Measurements from ENCODE around the gene DDX1.

The DDX1 gene

DNA sequence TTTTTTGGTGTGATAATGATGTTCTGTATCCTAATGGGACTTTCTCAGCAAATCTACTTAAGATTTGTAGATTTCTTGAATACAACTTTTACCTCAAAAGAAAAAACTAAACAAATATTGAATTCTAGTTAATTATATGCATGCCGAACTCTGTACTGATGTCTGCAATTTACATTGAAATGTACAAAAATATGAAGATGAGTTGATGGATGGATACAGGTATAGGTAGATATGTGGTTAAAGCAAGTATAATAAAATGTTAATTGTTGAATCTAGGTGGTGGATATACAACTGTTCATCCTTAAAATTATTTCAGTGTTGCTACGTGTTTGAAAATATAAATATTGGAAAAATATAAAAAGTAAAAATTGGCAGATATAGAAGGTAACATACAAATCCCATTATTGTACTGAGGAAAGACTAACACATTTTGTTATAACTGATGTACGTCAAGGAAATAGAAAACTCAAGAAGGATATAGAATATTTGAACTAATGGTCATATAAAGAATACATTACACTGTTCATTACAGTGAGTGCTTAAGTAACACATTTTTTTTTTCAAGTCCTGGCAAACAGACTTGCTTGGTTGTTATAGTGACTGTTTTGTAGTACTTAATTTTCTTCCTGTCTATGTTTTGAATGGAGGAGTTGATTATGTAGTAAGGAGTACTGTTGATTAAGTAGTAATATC, 33.8 kb downstream of the DDX1 start:
- Mint-ChIP-seq H3K9me3 (peaks cover 4 to 9% of the 10 kb centered on the region in 2 donors), H3K27ac (peak overlapping the region in 1 of 2 donors; percentile 40), H3K27me3 (no peaks in the 10 kb centered on the region), H3K4me3 (no peak overlapping the region), H3K4me1 (no peaks in the 10 kb centered on the region)
- ATAC-seq (no peak), DNase-seq (no peak)

DNA sequence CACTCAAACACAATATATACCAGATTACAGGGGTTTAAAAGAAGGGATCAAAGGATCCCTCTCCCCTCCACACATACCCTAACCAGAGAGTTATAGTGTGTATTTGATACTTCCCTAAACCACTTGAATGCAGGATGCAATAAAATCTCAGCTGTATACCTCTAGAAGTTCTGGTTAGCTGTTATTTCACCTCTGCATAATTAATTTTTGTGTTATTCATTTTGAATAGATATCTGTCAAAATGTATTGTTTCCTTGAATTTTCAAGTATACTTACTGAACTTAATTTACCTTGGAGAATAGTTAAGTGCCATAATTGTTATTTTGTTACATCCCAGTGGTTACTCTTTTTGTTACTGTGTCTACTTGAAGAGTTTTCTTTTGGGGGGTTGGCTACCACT, 34.5 kb downstream of the DDX1 start:
- Mint-ChIP-seq H3K27ac (peak overlapping the region in 1 of 2 donors; percentile 40), H3K4me1 (no peaks in the 10 kb centered on the region), H3K9me3 (peaks cover 4 to 9% of the 10 kb centered on the region in 2 donors), H3K4me3 (no peak overlapping the region), H3K27me3 (no peaks in the 10 kb centered on the region)
- no peak for ATAC-seq
- DNase-seq, result no peak

DNA sequence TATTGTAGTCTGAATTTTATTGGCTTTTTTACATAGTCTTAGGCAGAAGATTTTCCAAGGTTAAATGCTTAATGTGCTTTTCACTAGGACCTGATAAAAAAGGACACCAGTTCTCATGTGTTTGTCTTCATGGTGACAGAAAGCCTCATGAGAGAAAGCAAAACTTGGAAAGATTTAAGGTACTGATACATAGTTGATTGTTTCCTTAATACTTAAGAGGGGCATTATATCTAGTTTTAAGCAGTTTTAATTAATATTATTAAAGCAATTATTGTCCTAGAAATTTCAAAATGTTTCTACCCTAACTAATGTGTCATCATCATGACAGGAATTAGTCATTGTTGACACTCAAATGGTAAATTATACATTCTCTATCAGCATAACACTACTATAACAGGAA, 35.3 kb downstream of the DDX1 start:
- DNase-seq (no peak), ATAC-seq (no peak)
- H3K27me3 Mint-ChIP-seq, result no peaks in the 10 kb centered on the region
- H3K27ac Mint-ChIP-seq, result no peak overlapping the region
- peaks cover 4 to 9% of the 10 kb centered on the region in 2 donors for H3K9me3 Mint-ChIP-seq
- no peak overlapping the region for H3K4me3 Mint-ChIP-seq
- H3K4me1 Mint-ChIP-seq, result no peaks in the 10 kb centered on the region

DNA sequence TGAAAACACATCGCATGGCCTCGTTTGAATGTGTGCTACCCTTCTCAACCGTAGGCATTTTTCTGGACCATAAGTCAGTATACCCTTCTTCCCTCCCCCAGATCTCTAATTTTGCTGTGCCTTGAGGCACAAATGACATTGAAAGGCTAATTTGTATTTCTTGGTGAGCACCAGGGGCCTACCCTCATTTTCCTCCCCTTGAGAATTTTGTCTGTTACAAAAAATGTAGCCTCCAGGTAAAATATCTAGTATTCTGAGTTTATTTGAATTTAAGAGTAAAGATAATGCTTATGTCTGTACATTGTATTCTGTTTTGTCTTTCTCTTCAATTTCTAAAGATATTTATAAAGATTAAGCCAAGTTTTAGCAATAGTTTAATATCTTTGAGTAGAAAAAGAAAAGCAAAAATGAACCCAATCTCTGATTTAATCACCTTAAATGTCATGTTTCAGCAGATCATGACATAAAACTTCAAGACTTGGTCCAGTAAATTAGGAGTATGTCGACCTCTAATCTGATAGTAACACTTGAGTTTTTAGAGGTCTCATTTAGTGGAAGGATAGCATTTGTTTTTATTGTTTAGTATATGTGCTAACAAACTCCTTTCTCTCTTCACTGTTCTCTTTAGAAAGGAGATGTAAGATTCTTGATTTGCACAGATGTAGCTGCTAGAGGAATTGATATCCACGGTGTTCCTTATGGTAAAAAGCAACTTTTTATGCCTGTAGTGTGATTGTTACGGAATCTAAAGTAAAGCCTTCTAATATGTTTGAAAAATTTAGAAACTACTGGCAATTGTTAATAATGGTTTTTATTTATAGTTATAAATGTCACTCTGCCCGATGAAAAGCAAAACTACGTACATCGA, 36.4 kb downstream of the DDX1 start:
- no peaks in the 10 kb centered on the region for H3K27me3 Mint-ChIP-seq
- H3K4me3 Mint-ChIP-seq, result no peak overlapping the region
- peak overlapping the region in 1 of 2 donors; percentile 63 for H3K27ac Mint-ChIP-seq
- DNase-seq (no peak), ATAC-seq (no peak)
- peaks cover 4 to 9% of the 10 kb centered on the region in 2 donors for H3K9me3 Mint-ChIP-seq
- no peaks in the 10 kb centered on the region for H3K4me1 Mint-ChIP-seq

DNA sequence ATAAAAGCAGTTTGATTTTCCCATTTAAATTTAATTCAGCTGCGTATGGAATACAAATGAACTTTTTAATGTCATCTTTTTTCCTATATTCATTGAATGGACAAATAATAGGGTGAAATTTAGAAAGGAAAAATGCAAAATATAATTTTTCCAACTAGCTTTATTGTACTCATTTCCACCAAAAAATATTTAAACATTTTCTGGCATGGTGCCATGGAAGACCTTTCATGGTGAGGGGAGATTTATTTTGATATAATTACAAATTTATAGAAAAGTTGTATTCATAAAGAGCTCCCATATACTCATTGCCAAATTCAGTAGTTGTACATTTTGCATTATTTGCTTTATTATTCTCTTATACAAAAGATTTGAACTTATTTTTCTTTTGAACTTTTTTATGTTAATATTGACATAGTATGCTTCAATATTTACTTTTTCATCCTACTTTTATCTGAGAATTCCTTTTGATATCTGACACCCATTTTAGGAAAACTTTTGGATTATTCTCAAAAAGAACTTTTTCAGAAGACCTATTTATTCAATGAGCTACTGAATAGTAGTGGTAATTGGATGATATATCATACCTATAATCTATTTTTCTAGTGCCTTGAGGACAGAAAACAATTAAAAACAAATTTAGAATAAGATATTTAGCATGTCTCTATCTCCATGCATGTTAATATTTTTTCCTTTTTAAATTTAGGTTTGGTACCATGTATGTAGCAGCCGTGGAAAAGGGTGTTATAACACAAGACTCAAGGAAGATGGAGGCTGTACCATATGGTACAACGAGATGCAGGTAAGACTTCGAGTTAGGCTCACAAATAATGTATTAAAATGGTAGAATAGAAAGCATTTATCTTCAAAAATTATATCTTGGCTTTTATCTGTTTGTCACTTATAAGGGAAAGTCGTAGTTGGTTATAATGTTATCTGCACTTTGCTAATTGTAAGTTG, 37.5 kb downstream of the DDX1 start:
- Mint-ChIP-seq H3K4me1 (no peaks in the 10 kb centered on the region), H3K9me3 (peaks cover 0 to 3% of the 10 kb centered on the region in 2 donors), H3K27ac (no peak overlapping the region), H3K27me3 (no peaks in the 10 kb centered on the region), H3K4me3 (no peak overlapping the region)
- DNase-seq, result no peak
- ATAC-seq, result no peak

DNA sequence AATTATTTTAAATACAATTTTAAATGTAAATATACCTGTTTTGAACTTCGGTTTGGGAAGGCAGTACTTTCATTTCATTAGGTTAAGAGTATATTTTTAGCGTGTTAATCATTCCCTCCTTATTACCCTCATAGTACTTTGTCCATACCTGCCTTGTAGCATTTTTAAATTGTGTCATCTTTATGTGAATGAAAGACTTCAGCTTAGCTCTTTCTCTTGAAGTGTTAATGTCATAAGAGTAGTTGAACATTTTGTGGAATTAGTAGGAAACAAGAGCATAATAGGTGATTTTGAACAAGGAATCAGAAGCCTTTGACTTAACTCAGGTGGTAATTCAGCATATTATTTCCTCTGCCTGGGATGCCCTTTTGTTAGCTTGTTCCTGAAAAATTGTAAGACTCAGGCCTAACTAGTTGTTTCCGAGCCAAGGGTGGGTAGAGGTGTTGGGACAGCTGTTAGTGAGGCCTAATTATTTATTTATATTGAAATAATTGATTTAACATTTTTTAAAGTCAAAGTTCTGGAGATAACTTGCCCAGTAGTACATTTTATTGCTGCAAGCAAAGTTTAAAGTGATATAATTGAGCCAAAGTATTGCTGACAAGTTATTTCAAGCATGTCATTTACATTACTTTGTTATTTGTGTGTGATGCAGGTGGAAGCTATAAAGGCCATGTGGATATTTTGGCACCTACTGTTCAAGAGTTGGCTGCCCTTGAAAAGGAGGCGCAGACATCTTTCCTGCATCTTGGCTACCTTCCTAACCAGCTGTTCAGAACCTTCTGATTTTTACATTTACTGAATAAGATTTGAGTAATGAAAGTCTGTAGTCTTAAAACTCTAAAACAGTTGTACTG, 38.7 kb downstream of the DDX1 start:
- H3K27ac Mint-ChIP-seq, result peak overlapping the region in 1 of 2 donors; percentile 75
- no peak for DNase-seq
- no peak for ATAC-seq
- H3K9me3 Mint-ChIP-seq, result no peaks in the 10 kb centered on the region
- H3K4me3 Mint-ChIP-seq, result no peak overlapping the region
- H3K27me3 Mint-ChIP-seq, result no peaks in the 10 kb centered on the region
- H3K4me1 Mint-ChIP-seq, result no peaks in the 10 kb centered on the region

DNA sequence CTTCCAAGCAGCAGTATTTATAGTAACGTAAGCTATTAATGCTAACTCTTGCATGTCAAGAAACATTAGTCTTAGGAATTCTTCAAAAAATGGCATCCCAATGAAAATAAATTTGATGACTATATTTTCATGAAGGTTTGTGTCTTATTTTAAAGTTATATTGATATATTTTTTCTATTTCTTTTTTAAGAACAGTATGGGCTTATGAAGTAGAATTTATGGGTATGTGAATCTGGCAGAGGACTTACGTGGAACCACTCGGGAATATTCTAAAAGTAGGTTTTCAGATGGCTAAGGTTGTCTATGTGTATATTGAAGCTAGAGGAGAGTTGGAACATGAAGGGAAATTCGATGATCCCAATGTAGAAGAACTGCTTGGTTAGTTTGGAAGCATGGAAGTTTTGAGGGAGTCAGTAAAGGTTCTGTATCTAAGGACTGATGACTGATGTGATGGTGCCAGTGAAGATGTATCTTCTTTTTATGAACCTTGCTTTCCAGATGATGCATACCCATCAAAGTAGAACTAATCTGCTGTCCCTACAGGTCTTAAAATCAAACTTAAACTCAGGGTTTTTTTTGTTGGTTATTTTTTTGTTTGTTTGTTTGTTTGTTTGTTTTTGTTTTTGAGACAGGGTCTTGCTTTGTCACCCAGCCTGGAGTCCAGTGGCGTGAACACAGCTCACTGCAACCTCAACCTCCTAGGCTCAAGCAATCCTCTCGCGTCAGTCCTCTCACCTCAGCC, 39.5 kb downstream of the DDX1 start:
- no peak for ATAC-seq
- DNase-seq, result no peak
- no peaks in the 10 kb centered on the region for H3K27me3 Mint-ChIP-seq
- no peak overlapping the region for H3K4me3 Mint-ChIP-seq
- no peaks in the 10 kb centered on the region for H3K4me1 Mint-ChIP-seq
- no peaks in the 10 kb centered on the region for H3K9me3 Mint-ChIP-seq
- peak overlapping the region in 1 of 2 donors; percentile 47 for H3K27ac Mint-ChIP-seq

DNA sequence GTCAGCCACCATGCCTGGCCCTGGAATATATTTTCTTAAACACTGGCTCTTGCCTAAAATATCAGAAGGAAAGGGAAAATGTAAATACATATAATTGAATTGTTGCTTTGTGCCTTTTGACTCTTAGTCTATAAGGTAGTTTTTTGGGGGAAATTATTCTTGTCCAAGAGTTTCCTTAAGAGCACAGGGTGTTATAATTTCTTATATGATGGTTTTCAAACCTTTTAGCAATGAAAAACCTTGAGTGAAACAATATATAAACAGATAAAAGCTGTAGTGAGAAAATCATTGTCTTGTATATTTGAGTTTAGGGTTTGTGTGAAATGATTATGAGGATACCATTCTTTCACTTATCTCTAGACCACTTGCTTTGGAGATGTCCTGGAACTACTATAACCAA, 40.2 kb downstream of the DDX1 start:
- Mint-ChIP-seq H3K9me3 (no peaks in the 10 kb centered on the region), H3K4me1 (no peaks in the 10 kb centered on the region), H3K27me3 (no peaks in the 10 kb centered on the region), H3K4me3 (no peak overlapping the region), H3K27ac (no peak overlapping the region)
- no peak for ATAC-seq
- no peak for DNase-seq

DNA sequence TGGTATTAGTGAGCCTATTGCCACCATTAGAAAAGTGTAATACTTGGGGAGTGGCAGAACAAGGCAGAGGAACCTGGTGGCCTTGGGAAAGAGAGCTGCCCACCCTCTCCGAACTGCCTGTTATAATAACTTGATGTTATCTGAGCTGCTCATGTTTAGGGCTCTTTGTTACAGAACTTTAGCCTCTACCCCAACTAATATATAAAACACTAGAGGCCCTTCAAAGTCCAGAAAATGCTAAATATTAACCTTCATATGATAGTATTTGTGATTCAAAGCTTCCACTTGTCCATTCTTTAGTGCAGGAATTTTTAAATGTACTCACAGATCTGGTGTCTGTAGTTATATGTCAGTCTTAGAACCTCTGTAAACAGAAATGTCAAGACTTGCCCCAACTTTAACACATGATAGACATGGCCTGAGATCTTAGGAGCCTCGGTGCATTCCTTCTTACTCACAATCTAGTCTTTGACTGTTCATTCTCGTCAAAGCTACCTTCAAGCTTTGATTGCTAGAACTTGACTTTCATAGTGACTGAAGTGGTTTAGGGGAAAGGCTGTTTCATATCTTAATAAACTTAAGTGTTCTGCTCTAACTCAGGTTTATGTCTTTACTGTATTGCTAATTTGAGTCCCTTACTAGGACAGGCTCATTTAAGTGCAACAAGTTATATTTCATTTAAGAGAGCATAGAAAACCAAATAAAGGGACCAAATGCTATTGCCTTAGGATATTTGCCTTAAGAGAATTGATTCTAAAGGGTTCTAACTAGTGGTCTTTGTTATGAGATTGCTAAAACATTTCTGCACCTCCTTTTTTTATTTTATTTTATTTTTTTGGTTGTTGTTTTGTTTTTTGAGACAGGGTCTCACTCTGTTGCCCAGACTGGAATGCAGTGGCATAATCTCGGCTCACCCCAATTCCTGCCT, 41.6 kb downstream of the DDX1 start:
- no peaks in the 10 kb centered on the region for H3K27me3 Mint-ChIP-seq
- H3K9me3 Mint-ChIP-seq, result no peaks in the 10 kb centered on the region
- no peaks in the 10 kb centered on the region for H3K4me1 Mint-ChIP-seq
- DNase-seq, result no peak
- H3K27ac Mint-ChIP-seq, result peak overlapping the region in 1 of 2 donors; percentile 30
- no peak overlapping the region for H3K4me3 Mint-ChIP-seq
- no peak for ATAC-seq

DNA sequence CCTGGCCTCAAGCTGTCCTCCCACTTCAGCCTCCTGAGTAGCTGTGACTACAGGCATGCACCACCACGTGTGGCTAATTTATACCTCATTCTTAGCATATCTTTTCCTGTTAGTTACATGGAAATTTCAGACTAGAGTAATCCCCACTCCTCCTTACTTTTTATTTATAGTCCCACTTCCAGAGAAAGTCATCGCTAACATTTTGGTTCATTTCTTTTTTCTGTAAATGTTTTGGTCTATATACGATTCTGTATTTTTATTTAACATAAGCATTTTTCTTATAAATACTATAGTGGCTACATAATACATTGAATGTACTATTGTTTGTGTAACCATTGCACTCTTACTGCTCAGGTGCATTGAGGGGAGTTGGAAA, 42.3 kb downstream of the DDX1 start:
- H3K9me3 Mint-ChIP-seq, result no peaks in the 10 kb centered on the region
- H3K27me3 Mint-ChIP-seq, result no peaks in the 10 kb centered on the region
- no peaks in the 10 kb centered on the region for H3K4me1 Mint-ChIP-seq
- peak overlapping the region in 1 of 2 donors; percentile 65 for H3K27ac Mint-ChIP-seq
- ATAC-seq, result no peak
- no peak for DNase-seq
- H3K4me3 Mint-ChIP-seq, result no peak overlapping the region

DNA sequence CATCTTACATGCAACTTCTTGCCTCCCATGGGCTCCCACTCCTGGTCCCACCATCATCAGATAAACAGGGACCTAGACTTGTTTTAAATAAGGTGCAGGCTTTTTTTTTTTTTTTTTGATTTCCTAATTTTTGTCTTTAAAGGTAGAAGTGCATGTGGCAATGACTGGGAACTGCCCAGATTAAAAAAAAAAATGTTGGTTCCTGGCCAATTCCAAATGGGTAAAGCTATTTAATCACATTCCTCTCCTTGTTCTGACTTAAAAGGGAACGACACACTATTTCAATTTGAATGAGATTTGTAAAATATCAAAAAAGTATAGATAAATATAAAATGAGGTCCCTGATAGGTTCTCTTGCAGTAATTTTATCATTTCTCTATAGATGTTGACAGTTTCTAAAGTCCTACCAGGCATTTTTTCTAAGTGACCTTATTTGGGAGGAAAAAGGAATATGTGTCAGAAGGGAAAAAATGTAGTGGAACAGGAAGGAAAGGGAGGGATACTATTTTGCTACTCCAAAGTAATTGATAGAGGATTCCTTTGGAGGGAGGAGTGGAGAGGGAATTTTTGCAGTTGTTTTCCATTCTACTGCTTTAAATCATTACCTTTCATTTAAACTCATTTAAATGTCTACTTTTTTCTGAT, 43.3 kb downstream of the DDX1 start:
- ATAC-seq, result no peak
- no peaks in the 10 kb centered on the region for H3K4me1 Mint-ChIP-seq
- no peaks in the 10 kb centered on the region for H3K9me3 Mint-ChIP-seq
- H3K27me3 Mint-ChIP-seq, result no peaks in the 10 kb centered on the region
- no peak for DNase-seq
- peak overlapping the region in 1 of 2 donors; percentile 41 for H3K27ac Mint-ChIP-seq
- H3K4me3 Mint-ChIP-seq, result no peak overlapping the region

DNA sequence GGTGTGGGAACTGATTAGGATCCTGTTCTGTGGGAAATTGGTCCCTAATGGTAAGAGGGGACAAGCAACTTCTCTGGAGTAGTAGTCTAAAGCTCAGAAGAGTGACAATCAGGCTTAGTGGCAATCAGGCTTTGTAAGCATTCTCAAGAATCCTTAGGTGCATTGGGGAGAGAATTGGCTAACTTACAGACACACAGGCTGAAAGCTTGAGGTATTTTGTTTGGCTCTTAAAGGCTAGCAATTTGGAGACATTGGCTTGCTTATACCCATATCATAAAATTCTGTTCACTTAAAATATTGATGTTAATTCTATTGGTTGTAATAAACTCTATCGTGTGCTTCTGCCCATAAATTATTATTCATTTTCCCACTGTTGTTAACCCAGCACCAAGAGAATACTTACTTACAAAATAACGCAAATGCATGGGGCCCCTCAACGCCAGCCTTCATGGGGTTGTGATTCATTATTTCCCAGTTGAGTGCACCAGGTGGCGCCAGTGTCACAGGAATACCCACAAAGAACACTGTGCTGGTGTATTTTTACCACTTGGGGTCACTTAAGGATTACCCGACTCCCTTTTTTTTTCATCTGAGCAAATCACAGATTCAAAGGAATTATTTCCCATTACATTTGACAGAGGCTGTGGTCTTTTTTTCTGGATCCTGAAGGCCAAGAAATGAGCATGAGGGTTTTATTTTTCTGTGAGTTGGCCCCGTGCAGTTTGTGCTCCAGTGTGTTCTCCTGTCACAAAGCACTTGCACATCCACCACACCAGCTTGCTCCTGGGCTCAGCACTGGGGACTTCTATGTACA, 45.5 kb downstream of the DDX1 start:
- H3K27ac Mint-ChIP-seq, result no peak overlapping the region

More for the DNA sequence above, 45.5 kb downstream of the DDX1 start:
- no peak overlapping the region for H3K4me3 Mint-ChIP-seq
- H3K27me3 Mint-ChIP-seq, result no peaks in the 10 kb centered on the region
- H3K4me1 Mint-ChIP-seq, result no peaks in the 10 kb centered on the region
- H3K9me3 Mint-ChIP-seq, result peaks cover 0 to 12% of the 10 kb centered on the region in 2 donors
- peak; percentile 76 for ATAC-seq
- peak; percentile 34 to 41 for DNase-seq
